Right cardiac atrium (tissue), 5 donors: Measurements from ENCODE around the gene MAGI3. TPM values are rescaled to one million over a fixed set of nuclear protein-coding genes. Genes with fewer than 3 reads are reported as not detected.
A peak's percentile ranks its signal among the peaks of the same experiment; 100 is the strongest.

Source experiments
- ATAC-seq, 2 donors: fragments of 200-7000 bp; cut with Tn5 transposase; one replicate each; pipeline versions ENCODE4 v1.8.0 to v1.9.1; 2020; ENCODE audit warnings: moderate library complexity in 2 of 2, mild to moderate bottlenecking in 1 of 2
- DNase-seq, 3 donors: peaks; one replicate each; pipeline ENCODE4 v3.0.0-alpha.2; 2020
- H3K27ac ChIP-seq: one replicate; pipeline ENCODE4 v1.5.1; 2013; ENCODE audit warnings: mild to moderate bottlenecking, low read length, control low read depth, moderate library complexity
- H3K27me3 ChIP-seq: one replicate; pipeline ENCODE4 v1.6.1; 2013; ENCODE audit not compliant: control insufficient read depth, insufficient read depth
- H3K4me1 ChIP-seq: one replicate; pipeline ENCODE4 v1.6.1; 2013; ENCODE audit warnings: low read length; ENCODE audit not compliant: control insufficient read depth, insufficient read depth
- H3K4me3 ChIP-seq: one replicate; pipeline ENCODE4 v1.5.1; 2013; ENCODE audit warnings: low read length, control low read depth
- H3K9me3 ChIP-seq: one replicate; pipeline ENCODE4 v1.6.1; 2013; ENCODE audit warnings: low read length; ENCODE audit not compliant: control insufficient read depth
- WGBS: extraction: QIAGEN DNeasy Blood & Tissue Kit; methylation state at CpG from one replicate; pipeline ENCODE4 v1.1.7; 2013; 5-methylcytosine and 5-hydroxymethylcytosine counted together
- intact Hi-C, 4 donors: fragments of 100-400 bp; cut with DNase I; formaldehyde crosslinking; loops; one replicate each; pipeline versions ENCODE4 v1.11.0 to v1.14.0; 2022 to 2023
- polyA plus RNA-seq: library from polyadenylated mRNA; stranded (reverse); fragments of 200-250 nt; gene quantifications from one replicate; pipeline ENCODE4 v1.2.3, GENCODE V29; 2013
- total RNA-seq, 4 donors: library from RNA; stranded (reverse); fragmentation: NEBNext Ultra II Directional; extraction: Animal tissue kit (Norgen Biotek cat#: 25700); gene quantifications; one replicate each; pipeline ENCODE4 v1.2.1, GENCODE V29; 2021
- donor health status: healthy with polysubstance abuse.
- donor health status: DM: no; HTN: yes; CAD: no.
- donor health status: DM: no; HTN: no; CAD: no.
- donor health status: DM: no; HTN: yes; CAD: no; lungs with severe emphysema.
- donor health status: DM: yes; HTN: yes; CAD: no.

MAGI3 gene
- total and polyA plus RNA-seq, 5 donors = 2.9 to 8.9 (median 8.1) TPM

DNA sequence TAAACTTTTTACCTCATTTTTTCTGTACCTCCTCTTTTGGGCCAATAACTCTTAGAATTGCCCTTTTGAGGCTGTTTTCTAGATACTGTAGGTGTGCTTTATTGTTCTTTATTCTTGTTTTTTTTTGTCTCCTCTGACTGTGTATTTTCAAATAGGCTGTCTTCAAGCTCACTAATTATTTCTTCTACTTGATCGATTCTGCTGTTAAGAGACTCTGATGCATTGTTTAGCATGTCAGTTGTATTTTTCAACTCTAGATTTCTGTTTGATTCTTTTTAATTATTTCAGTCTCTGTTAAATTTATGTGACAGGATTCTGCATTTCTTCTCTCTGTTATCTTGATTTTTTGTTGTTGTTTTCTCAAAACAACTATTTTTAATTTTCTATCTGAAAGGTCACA lies 238.7 kb downstream of the MAGI3 start:
- WGBS = 97% methylated on average over 1 of the region's 1 CpG
- no peaks in the 10 kb centered on the region for H3K9me3 ChIP-seq
- no peak for ATAC-seq
- intact Hi-C loops = no loop called here
- no peak overlapping the region for H3K4me3 ChIP-seq
- H3K27me3 ChIP-seq = no peaks in the 10 kb centered on the region
- no peaks in the 10 kb centered on the region for H3K4me1 ChIP-seq
- no peak overlapping the region for H3K27ac ChIP-seq
- DNase-seq = no peak

DNA sequence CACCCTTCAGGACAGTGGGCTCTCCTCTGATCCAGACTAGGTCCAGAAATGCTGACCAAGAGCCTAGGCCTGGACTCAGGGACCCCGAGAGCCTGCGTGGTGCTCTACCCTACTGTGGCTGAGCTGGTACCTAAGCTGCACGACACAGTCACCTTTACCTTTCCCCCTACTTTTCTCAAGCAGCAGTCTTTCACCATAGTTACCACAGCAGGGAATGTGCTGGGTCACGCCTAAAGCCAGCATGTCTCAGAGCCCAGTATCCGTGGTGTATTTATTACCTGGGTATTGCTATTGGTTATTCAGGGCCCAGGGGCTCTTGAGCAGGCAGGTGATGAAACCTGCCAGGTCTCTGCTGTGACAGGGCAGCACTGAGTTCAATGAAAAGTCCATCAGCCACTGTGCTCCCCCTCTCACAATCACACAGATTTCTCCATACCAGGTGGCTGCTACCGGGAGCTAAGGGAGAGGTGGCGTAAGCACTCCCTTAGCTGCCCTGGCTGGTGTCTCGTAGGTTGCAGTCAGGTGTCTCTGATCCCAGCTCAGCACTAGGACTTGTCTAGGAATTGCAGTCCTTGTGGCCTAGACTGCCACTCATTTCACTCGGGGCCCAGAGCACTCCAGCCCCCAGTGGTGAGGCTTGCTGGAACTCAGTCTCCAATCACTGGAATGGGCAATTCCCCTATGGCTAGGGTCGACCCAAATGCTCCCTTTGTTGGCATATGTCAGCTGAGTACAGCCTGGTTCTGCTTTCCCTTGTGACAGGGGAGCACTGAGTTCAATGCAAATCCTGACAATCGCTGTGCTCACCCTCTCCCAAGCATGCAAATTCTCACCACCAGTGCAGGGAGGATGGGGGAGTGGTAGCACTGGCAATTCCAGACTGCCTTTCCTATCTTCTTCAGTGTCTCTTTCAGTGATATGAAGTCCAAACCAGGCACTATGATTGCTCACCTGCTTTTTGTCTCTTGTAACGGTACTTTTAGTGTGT lies 240.3 kb downstream of the MAGI3 start:
- no peaks in the 10 kb centered on the region for H3K4me1 ChIP-seq
- intact Hi-C loops = no loop called here
- H3K27me3 ChIP-seq = no peaks in the 10 kb centered on the region
- no peak for DNase-seq
- WGBS = 86% methylated on average over 12 of the region's 12 CpGs
- no peak overlapping the region for H3K27ac ChIP-seq
- H3K9me3 ChIP-seq = no peaks in the 10 kb centered on the region
- H3K4me3 ChIP-seq = no peak overlapping the region
- ATAC-seq = no peak

DNA sequence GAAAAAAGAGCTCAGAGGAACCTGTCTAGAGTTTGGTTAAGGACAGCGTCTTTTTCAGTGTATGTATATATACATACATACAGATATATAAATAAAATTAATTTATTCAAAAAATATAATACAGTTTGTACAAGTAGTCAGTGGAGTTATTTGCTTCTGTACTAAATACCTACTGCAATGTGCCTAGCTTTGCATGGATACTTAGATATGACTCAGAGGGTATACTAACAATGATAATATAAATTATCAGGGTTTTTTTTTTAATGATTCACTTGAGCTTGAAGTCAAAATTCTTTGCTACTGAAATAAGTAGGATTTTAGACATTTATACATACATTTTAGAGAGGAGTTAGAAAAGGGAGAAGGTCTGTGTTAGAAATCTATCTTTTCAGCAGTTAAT lies 251.1 kb downstream of the MAGI3 start:
- ATAC-seq = no peak
- intact Hi-C loops = no loop called here
- H3K9me3 ChIP-seq = no peaks in the 10 kb centered on the region
- WGBS = 93% methylated on average over 1 of the region's 1 CpG
- no peaks in the 10 kb centered on the region for H3K4me1 ChIP-seq
- H3K27me3 ChIP-seq = no peaks in the 10 kb centered on the region
- H3K4me3 ChIP-seq = no peak overlapping the region
- H3K27ac ChIP-seq = no peak overlapping the region
- DNase-seq = no peak

DNA sequence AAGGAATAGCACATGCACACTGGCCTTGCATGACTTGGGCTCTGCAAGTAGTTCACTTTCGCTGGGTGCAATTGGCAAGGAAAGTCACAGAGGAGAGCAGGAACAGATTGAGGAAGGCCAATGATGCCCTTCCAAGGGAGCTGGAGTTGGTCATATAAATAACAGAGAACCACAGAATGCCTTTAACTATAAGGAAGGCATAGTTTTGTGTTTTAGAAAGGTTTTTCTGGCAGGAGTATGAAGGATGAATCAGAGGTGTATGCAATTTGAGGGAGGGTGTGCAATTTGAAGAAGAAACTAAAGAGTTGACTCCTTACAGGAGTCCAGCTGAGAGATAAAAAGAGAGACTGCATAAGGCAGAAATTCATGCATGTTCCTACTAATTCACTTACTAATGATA lies 256.8 kb downstream of the MAGI3 start:
- ATAC-seq = no peak

GRCh38 chr1:113648478-113648877 lies 258.2 kb downstream of the MAGI3 start:
- no peaks in the 10 kb centered on the region for H3K27me3 ChIP-seq
- H3K9me3 ChIP-seq = no peaks in the 10 kb centered on the region
- ATAC-seq (no peak), DNase-seq (no peak)
- intact Hi-C loops = no loop called here
- no peak overlapping the region for H3K4me3 ChIP-seq
- no peaks in the 10 kb centered on the region for H3K4me1 ChIP-seq
- no peak overlapping the region for H3K27ac ChIP-seq

More for the DNA sequence above, 256.8 kb downstream of the MAGI3 start:
- H3K4me3 ChIP-seq = no peak overlapping the region
- DNase-seq = no peak
- no peaks in the 10 kb centered on the region for H3K27me3 ChIP-seq
- H3K9me3 ChIP-seq = no peaks in the 10 kb centered on the region
- WGBS = 100% methylated on average over 1 of the region's 1 CpG
- intact Hi-C loops = no loop called here
- H3K27ac ChIP-seq = no peak overlapping the region
- no peaks in the 10 kb centered on the region for H3K4me1 ChIP-seq

GRCh38 chr1:113652771-113653170 lies 262.5 kb downstream of the MAGI3 start:
- no peak for ATAC-seq
- H3K27ac ChIP-seq = no peak overlapping the region
- DNase-seq = no peak
- H3K4me3 ChIP-seq = no peak overlapping the region
- H3K4me1 ChIP-seq = no peaks in the 10 kb centered on the region
- H3K9me3 ChIP-seq = no peaks in the 10 kb centered on the region
- intact Hi-C loops = no loop called here
- H3K27me3 ChIP-seq = no peaks in the 10 kb centered on the region

- no peak for DNase-seq
- Histone ChIP-seq H3K4me3 (no peak overlapping the region), H3K27me3 (no peaks in the 10 kb centered on the region), H3K27ac (no peak overlapping the region), H3K4me1 (no peaks in the 10 kb centered on the region), H3K9me3 (no peaks in the 10 kb centered on the region)
- intact Hi-C loops = no loop called here
- no peak for ATAC-seq
- WGBS = 92% methylated on average over 5 of the region's 5 CpGs
These were observed 263.4 kb downstream of the MAGI3 start for GRCh38 chr1:113653741-113654140.

- H3K9me3 ChIP-seq = no peaks in the 10 kb centered on the region
- H3K4me3 ChIP-seq = no peak overlapping the region
- DNase-seq = no peak
- H3K4me1 ChIP-seq = no peaks in the 10 kb centered on the region
- ATAC-seq = no peak
- intact Hi-C loops = no loop called here
- no peaks in the 10 kb centered on the region for H3K27me3 ChIP-seq
- 93% methylated on average over 2 of the region's 2 CpGs for WGBS
- no peak overlapping the region for H3K27ac ChIP-seq
These were observed 264.6 kb downstream of the MAGI3 start for GRCh38 chr1:113654883-113655282.

DNA sequence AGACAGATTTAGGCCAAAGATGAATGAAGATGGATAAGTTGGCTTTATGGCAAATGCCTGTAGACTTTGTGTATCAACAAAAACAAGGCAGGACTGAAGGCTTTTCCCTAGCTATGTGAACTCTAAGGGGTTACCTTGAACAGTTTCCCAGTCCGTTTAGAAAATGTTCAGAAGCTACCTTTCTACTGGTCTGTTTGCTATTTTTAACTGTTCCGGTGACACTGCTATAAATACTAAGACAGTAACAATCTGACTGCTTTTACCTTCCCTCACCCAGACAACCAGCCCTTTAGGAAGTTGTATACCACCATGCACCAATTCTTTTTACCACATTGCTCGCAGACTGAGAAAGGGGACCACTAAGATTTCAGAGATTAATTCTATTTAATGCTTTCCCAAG lies 266.8 kb downstream of the MAGI3 start:
- ATAC-seq = no peak

DNA sequence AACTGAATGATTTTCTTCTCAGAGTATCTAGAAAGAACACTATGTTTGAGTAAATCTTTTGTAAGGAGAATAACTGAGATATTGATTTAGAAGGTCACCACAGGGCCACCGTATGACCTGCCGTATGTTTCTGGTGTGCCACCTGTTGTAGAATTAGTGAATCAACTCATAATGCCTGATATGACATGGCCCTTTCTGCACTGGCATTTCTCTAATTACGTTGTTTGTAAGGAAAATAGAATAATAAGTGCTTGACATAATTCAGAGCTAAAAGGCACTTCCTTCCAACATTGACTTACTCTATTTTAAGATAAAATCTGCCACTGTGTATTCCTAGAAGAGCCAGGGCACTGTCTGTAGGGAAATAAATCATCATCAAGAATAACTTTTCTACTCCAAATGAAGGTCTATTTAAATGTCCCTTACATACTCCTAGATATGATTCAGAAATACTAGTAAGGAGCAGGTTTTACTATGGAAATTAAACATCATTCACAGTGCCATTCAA lies 267.3 kb downstream of the MAGI3 start:
- Histone ChIP-seq H3K27ac (no peak overlapping the region), H3K4me1 (peaks cover 1% of the 10 kb centered on the region), H3K9me3 (no peaks in the 10 kb centered on the region), H3K27me3 (no peaks in the 10 kb centered on the region), H3K4me3 (no peak overlapping the region)
- intact Hi-C loops = no loop called here
- DNase-seq (no peak), ATAC-seq (no peak)
- WGBS = 79% methylated on average over 3 of the region's 3 CpGs

More for the DNA sequence above, 266.8 kb downstream of the MAGI3 start:
- no peak overlapping the region for H3K4me3 ChIP-seq
- no peaks in the 10 kb centered on the region for H3K9me3 ChIP-seq
- H3K4me1 ChIP-seq = peaks cover 1% of the 10 kb centered on the region
- DNase-seq = no peak
- 65% methylated on average over 3 of the region's 3 CpGs for WGBS
- H3K27ac ChIP-seq = no peak overlapping the region
- intact Hi-C loops = no loop called here
- no peaks in the 10 kb centered on the region for H3K27me3 ChIP-seq

DNA sequence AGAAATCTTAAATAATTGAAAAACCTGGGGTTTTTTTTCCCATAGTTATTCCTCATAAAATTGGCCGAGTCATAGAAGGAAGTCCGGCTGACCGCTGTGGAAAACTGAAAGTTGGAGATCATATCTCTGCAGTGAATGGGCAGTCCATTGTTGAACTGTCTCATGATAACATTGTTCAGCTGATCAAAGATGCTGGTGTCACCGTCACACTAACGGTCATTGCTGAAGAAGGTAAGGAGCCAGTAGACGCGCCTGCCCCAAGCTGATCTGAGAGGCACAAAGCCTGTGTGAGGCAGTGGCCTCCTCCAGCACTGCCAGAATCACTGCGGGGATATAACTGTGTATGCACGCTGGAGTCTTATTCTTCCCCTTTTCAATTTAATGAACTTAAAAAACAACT lies 268.7 kb downstream of the MAGI3 start:
- peak in 1 of 3 donors; percentile 33 for DNase-seq
- ATAC-seq = peak in 1 of 2 donors; percentile 89
- Histone ChIP-seq H3K4me1 (peaks cover 1% of the 10 kb centered on the region), H3K27ac (no peak overlapping the region), H3K4me3 (no peak overlapping the region), H3K9me3 (no peaks in the 10 kb centered on the region), H3K27me3 (no peaks in the 10 kb centered on the region)
- intact Hi-C loops = no loop called here
- 75% methylated on average over 9 of the region's 9 CpGs for WGBS
